ENCODE results near the gene PLPP2.

PLPP2 gene

DNA sequence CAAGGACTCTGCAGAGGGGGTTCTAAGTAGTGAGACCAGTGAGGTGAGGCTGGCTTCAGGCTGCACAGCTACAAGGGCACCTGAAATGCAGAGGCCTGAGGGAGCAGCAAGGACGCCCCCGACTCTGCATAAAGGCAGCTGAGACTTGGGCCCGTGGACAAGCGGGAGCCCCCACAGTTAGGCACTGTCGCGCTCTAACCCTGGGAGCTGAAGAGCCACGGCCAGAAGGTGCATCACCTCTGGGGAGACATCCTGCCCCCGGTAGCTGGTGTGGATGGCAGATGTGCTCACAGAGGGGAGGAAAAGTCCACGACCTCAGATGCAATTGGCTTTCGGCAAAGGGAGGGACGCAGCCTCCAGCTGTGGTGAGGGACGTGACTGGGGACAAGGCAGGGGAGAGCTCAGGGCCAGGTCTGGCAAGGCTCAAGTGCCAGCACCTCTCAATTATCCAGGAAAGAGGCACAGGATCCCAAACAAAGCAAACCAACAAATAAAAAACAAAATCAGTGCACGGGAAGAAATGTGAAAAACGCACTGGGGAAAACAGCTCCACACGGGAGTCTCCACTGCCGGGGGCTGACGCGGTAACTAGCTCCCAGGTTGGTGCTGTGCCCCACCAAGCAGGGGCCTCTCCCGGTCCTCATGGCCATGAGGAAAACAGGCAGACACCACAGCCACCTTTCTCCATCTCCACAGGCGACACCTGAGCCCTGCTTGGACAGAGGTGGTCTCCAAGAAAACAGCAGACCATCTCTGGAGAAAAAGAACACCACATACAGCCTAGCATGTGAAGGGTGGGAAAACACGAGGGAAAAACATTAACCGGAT is 23.0 kb upstream of the PLPP2 start:
- no peak for DNase-seq

DNA sequence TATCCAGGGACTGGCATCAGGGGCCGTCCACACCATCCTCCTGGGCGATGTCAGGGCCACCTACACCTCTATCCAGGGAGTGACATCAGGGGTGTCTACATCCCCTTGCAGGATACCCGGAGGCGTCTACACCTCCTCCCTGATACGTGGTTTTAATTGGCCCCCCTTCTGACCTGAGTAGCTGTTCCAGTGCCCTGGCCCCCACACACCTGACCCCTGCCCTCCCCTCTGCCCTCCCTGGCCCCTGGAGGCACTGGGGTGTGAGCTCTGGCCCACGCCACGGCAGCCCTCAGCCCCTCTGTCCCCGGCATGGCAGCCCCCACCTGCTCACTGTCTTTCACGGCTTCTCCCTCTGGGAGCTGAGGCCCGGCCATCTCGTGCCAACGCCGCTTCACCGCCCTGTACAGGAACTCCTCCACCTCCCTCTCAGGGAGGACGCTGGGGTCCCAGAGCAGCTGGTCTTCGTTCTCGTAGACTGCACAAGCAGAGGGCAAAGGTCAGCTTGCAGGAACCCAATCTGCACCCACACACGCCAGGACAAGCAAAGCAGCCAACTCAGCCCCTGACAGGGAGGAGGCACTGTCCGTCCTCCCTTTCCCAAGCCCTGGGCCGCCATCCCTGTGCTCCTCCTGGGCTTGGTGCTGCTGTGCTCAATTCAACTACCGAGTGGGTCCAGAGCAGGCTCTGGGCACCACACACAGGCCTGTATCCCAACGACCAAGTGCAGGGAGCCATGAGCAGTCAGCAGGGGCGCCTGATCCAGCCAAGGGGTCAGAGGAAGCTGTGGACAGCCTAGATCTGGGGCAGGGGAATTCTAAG is 22.2 kb upstream of the PLPP2 start:
- no peak for DNase-seq

DNA sequence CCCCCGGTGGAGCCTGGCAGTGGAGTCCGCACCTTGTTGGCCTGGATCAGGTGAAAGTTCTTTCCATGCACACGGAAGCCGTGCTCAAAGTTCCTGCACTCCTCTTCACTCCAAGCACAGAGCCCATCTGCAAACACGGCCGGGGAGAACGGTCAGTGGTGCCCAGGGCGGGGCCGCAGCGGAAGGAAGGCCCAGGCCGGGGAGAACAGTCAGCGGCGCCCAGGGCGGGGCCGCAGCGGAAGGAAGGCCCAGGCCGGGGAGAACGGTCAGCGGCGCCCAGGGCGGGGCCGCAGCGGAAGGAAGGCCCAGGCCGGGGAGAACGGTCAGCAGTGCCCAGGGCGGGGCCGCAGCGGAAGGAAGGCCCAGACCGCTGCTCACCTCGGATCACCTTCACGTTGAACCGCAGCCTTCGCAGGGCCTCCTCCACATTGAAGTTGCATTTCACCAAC is 20.6 kb upstream of the PLPP2 start:
- no peak for DNase-seq

DNA sequence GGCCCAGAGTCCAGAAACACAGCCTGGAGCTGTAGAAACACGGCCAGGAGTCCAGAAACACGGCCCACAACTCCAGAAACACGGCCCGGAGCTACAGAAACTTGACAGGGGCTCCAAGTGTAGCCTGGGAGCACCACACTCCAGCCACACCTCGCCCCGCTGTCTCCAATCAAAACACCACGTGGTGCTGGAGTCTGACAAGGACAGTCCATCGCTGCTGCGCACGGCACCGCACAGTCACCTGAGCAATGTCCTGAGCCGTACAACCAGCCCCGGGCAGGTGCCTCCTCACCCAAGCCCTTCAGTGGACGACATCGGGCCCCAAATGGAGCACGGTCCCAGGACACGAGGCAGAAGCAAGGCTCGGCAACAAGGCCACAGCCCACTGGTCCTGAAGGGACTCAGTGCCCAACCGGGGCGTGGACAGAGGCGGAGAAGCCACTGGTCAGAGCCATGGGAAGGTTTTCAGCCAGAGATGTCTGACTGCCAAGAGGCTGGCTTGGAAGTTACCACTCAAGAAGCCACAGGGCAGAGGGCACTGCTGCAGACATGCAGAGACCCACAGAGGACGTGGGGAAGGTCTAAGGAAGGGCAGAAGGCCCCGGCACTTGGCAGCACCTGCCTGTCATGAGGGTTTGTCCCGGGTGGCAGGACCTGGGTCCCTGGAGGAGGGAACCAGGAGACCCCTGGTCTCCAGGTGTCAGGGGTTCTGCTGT is 19.7 kb upstream of the PLPP2 start:
- DNase-seq = no peak

DNA sequence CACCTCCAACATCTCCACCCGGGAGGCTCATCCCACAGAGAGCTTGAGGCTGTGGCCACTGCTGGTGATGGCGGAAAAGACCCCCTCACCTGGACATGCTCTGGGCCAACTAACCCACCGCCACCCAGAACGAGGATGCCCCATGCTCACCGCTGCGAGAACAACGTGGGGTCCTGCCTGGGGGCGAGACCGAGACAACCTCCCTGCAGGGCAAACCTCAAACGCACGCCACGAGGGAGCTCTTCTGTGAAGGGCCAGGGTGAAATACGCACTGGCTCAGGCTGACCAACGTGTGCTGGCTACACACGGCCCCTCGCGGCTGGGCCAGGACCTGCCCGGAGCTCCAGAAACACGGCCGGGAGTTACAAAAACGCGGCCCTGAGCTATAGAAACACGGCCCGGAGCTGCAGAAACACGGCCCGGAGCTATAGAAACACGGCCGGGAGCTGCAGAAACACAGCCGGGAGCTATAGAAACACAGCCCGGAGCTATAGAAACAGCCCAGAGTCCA is 19.0 kb upstream of the PLPP2 start:
- no peak for DNase-seq

DNA sequence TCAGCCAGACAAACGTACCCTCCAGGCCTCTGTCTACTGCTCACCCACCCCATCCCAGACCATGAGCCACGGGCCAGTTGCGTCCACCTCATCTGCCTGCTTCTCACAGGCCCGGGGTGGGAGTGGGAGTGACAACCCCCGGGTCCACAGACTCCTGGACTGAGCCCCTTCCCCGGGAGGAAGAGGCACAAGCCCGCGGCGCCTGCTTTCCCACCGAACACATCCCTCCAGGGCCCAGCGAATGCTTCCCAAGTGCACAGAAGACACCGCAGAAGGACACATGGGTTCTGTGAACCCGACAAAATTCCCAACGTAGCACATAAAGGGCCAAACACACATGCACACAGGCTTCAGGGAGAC is 18.0 kb upstream of the PLPP2 start:
- DNase-seq = no peak

DNA sequence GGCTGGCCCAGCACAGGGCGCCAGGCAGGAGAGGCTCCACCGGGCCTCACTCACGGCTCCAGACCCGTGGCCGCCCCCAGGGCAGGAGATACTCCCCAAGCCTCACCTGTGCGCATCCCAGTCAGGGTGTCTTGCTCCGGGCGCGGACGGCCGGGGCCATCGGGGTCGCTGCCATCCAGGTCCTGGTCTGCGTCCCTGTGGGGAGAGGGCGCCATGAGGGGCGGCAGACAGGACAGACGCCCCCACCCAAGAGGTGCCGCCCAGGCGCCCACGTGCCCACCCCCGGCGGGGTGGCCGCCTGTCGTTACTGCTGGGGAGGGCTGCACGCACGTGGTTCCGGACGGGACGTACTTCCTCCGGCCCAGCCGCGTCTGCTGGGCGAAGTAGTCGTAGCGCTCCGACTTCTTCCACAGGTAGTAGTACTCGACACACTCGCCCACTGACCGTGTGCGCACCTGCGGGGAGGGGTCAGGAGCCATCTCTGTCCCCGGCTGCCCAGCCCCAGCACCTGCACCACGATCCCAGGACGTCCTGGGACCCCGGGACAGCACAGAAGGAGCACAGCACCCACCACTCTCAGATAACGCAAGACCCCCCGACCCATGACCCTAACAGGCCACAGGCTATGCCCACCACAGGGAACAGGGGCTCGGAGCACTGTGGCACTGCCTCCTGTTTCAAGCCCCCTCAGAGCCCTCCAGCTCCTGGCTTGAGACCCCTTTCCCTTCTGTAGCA is 17.4 kb upstream of the PLPP2 start:
- no peak for DNase-seq

DNA sequence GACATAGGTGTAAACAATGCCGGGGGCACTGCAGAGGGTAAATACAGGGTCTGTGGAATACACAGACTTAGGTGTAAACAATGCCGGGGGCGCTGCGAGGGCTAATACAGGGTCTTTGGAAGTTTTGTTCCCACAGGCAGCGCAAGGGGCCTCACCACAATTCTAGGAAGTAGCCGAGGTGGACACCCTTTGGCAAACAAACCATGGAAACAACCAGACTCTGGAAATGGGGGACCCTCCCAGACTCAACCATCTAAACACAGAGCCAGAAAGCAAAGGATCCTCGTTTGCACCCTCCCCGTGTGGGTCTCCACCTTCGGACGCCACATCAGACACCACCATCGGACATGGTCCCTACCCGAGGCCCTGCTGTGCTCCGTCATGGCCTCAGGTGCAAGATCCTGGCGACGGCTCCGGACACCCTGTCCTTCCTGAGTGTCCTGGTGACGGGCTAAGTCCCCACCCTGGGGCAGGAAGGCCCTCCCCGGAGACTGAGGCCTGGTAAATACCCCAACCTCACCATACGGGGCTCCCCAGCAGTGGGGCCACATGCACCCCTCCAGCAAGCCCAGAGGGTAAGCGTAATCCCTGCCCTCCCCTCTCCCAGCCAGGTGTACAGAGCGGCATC is 16.7 kb upstream of the PLPP2 start:
- DNase-seq = no peak

DNA sequence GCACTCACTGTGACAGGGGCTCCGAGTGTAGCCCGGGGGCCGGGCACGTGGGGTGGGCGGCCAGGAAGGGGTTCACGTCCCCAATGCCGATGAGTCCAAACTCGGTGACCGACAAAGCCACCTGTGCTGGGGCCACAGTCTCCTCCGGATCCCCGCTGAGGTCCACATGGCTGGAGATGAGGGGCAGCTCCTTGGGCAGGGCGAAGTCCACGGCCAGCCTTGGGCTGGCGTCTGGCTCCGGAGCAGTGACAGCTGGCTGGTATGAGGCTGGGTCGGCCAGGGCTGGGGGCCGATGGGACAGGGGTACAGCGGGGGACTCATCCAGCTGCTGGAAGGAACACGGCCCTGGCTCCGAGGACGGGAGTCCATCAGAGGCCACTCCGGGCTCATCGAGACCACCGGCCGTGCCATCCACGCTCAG is 15.9 kb upstream of the PLPP2 start:
- no peak for DNase-seq

DNA sequence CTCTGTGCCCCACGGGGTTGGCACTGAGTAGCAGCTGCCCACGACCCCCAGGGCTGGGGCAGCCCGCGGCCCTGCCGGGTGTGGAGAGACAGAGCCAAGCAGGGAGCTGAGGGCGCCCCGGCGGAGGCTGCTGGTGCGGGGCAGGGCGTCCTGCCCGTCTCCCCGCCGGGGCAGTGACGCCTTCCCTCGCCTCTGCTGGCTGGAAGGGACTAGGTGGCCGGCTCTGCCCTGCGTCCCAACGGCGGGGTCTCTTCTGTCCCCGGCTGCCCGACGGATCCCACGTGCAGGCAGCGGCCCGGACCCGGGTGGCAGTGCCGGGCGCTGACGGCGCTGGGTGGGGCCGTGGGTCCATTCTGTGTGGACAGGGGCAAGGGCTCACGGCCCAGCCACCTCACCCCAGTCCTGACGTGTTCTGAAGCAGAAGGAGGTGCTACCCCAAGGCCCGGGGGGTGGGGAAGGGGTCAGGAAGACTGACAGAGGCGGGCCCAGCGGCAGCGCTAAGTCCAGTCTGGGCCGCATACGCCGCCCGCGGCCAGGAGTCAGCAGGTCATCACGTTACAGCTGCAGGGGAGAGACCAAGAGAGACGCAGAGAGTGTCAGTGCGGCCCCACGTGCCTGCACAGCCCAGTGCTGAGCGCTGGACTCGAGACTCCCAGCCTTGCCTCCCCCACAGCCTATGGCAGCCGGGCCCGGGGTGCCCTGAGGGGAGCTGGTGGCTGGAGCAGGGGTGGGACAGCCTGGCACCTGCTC is 15.1 kb upstream of the PLPP2 start:
- DNase-seq = no peak

DNA sequence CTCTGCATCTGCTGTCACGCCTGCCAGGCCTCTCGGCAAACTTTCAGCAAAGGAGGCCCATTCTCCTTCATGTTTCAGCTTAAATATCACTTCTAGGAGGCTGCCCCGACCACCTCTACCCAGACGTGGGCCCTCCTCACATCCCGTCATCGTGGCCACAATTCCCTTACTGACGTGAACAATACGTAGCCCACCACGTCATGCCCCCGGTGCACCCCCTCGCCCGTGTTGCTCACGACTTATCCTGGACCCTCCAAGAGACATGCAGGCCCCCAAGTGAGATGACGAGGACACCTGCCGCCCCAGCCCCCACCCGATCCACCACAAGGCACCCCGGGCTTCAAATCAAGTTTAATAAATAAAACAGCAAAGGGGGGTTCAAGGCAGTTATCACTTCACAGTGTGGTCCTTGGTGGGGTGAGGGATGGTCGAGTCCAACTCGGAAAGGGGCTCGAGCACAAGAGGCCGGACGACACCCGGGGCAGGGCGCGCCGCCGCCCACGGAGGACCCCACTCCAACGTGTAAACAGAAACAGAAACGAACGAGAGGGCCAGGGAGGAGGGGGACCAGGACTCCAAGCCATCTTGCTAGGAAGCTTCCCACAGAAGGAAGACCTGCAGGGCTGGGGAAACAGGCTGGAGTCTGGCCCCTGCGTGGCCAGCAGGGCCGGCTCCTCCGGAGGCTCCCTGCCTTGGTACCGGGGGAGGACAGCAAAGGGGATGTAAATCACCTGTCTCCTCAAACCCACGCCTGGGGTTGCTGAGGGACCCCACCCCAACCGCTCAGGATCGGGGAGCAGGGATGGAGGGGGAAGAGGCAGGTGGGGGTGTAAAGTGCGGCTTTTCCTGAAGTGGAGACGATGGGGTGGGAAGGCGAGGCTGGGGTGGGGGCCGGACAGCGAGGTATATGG is 14.3 kb upstream of the PLPP2 start:
- DNase-seq = no peak

DNA sequence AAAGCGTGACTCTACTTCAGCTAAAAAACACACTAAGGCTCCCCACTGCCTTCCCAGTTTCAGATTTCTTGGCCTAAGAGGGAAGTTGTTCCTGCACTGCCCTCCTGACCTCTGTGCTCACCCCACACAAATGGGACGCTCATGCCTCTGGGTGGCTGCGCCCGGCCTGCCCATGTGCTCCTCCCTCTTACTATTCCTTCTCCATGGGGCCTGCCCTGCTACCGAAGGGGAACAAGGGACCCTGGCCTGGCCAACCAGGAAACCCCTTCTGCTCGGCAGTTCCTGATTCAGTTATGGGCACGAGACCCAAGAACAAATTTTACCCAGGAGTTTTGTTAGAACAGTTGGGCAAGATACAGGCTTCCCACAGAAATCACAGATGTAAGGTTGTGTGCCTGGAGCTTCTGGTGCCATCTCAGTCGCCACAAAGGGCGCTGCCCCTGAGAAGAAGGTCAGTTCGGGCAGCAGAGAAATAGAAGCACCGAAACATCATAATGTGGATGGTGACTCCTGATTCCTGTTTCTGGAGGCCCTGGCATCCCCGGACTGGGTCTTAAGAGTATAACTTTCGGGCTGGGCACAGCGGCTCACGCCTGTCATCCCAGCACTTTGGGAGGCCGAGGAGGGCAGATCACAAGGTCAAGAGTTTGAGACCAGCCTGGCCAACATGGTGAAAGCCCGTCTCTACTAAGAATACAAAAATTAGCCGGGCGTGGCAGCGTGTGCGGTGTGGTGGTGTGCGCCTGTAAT is 5.4 kb upstream of the PLPP2 start:
- DNase-seq = no peak

DNA sequence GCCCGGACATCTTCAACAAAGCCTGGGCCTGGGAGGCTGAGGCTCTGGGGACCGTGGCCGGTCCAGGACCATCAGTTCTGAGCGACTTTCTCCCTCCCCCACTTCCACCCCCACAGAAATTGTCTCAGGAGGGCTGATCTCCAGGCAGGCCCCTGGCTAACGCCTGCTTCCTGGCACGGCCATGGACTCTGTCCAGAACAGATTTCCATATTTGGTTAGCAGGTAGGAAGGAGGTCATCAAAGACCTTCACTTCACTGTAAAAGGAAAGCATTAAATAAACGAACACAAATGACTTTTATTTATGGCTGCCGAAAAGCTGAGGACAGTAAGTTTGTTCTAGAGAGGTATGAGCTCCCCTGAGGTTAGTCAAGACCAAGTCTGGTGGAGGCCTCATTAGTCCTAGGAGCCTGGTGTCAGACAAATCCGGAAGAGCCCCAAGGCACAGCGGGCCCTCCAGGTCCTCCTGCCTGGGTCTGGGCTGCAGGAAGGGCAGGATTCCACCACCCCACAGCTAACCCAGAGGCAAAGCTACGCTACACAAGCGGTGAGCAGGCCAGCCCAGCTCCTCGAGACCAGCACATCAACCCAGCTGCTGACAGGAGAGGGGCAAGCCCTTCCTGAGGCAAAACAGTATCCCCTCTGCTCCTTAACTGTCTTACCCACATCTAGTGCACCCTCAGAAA is 4.6 kb upstream of the PLPP2 start:
- no peak for DNase-seq

DNA sequence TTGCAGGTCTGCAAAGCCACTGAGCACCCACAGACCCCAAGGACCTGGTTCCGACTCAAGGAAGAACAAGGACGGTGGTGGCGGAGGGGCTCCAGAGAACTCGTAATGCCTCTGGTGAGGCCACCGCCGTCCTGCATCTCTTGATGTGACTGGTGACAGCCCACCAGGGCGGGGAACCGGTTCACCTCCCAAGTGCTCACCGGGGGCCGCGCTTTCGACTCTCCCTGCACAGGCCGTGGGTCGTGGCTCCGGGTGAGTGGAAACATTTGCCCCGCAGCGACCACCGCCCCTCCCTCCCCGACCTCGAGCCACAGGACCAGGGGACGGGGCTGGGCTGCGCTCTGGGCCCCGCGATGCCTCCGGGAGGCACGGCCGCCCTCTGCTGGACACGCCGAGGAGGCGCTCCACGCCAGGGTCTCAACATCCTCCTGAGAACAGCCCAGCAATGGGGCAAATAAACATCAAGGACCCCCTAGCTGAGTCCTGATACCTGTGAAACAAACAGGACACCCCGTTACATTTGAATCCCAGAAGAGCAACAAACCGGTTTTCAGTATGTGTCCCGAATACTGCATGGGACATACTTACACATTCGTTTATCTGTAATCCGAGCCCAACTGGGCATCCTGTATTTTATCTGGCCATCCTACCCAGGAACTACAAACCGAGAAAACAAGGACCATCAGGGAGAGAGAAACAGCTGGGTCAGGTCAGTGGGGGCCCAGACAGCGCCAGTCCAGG is 3.9 kb upstream of the PLPP2 start:
- DNase-seq = no peak

DNA sequence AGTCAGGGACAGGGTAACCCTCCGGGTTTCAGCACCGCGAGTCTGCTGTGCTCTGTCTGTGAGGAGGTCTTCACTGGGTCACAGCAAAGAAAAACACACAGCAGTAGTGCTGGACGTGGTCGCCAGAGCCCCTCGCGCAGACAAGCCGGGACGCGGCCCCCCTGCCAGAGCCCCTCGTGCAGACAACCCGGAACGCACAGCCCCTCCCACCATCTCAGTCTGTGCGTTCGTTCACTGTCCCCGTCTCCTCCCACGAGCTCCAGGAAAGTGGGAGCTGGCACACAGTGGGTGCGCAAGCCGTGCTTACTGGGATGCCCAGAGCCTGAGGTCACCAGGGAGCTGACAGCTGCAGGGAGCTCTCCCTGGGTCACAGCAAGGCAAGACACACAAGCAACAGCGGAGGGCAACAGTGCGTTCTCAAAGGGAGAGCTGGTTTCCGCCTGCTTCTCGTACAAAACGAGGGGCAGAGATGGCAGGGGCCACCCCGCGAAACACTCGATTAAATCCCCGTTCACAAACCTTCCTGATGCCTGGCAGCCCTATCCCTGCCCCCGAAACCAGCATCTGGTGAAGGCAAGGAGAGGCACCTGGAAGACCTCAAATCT is 3.2 kb upstream of the PLPP2 start:
- DNase-seq = no peak

DNA sequence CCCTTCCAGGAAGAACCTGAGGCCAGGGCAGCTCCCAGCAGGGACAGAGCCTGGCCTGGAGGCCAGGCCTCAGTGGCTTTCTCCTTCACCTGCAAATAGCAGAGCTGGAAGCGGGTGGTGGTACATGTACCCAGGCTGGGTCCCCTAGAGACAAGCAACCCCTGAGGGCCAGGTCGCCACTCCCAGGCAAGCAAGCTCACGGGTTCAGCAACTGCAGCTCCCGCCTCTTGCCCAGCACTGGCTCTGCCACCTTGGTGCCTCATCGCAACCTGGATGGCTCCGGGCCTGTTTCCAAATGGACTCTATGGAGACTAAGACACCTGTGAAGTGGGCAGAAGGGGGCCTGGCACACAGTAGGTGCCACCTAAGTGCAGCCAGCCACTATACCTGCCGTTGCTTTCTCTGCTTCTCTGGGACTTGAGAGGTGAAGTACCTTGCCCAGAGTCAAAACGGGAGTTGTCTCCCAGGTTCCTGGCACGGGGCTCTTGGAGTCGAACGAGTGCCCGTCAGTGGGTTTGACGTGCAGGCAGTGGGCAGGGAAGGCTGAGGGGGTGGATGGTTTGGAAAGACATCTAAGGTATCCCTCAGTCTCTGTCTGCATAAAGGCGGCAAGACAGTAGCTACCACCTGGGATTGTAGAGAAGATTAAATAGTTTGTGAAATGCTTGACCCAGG is 2.4 kb upstream of the PLPP2 start:
- no peak for DNase-seq

DNA sequence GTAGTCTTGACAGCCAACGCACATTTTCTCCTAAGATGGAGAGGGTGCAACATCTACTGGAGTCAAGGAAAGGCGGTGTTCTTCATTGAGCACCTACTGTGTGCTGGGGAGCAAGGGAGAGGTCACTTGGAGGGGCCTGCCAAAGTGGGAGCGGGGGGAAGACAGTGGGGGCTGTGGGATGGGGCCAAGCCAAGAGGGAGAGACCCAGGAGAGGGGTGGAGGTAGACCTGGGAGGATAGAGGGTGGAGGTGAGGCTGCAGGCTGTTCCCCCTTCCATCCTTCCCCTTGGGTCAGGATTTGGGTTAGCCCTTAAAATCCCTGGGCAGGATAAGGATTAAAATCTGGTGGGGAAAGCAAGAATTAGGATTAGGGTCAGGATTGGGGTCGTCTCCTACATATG is 1.7 kb upstream of the PLPP2 start:
- no peak for DNase-seq

Data from hippocampal formation (tissue), 2 donors.